HG02610 (cell line): ENCODE measurements around the gene FAM114A1.

Experiments
- ATAC-seq: cut with Tn5 transposase; IDR thresholded peaks from one replicate; pipeline ENCODE4 v1.9.1; 2021; ENCODE audit warnings: mild to moderate bottlenecking, moderate library complexity; ENCODE audit not compliant: unreplicated experiment

The FAM114A1 gene

GRCh38 chr4:38994135-38994534 is 126.5 kb downstream of the FAM114A1 start:
- no peak for ATAC-seq
